ENCODE data around the gene USP6.
"Not testable (repeated sequence)": the region's sequence is repeated elsewhere in the genome, so short reads cannot be mapped to it uniquely, and the experiment has no call there.

USP6 gene

GRCh38 chr17:5115673-5116651 is at the start of gene USP6:
Gene USP6 (plus strand): TSS chr17:5116032. CDS start chr17:5130368, 14,336 bp downstream.
- DNase-seq = no peak

DNA sequence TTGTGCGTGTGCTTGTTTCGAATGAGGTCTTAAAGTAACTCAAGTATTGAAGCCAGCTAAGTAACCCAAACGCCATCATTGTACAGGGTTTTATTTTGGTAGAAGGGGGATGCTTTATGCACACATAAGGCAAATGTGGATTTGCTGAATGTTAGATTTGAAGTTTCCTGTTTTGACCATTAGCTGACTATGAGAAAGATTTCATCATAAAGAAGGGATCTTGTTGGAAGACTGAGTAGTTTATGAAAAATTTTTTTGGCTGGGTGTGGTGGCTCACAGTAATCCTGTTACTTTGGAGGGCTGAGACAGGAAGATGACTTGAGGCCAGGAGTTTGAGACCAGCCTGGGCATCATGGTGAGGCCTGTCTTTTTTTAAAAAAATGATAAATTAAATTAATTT is 47.6 kb upstream of the USP6 start:
- DNase-seq = no peak

DNA sequence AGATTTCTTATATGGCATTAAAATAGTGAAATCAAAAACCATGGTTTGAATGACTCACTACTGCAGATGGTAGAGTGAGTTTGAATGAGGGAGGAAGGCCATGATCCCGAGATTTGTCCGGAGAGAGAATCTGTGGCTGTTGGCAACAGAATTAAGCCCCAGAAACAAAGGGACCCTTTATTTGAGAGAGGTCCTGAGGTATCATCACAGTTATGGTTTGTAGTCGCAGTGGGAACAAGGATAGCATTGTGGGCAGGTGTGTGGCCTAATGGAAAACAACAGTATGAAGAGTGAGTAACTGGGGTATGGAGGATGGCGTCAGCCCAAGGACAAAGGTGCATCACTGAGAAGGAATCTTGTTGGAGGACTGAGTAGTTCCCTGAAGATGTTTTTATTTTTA is 46.1 kb upstream of the USP6 start:
- DNase-seq = no peak

DNA sequence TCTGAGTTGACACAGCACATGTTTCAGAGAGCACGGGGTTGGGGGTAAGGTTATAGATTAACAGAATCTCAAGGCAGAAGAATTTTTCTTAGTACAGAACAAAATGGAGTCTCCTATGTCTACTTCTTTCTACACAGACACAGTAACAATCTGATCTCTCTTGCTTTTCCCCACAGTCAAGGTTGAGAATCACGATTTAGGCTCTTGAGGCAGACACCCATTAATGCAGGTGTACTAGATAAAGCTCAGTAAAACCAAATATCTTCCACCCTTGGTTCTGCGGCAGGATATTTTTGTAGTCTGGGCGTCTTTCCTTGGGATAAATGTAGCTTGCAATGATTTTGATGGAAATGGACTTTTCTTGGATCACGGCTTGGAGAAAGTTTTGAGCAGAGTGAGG is 40.4 kb upstream of the USP6 start:
- not testable (repeated sequence) for DNase-seq

GRCh38 chr17:5077275-5077674 is 38.6 kb upstream of the USP6 start:
- not testable (repeated sequence) for DNase-seq

- no peak for DNase-seq
Measured at GRCh38 chr17:5077781-5078105, 38.1 kb upstream of the USP6 start.

GRCh38 chr17:5078106-5079028 is 37.5 kb upstream of the USP6 start, which contains the start of gene ZFP3:
Gene ZFP3 (plus strand): TSS chr17:5078467. CDS start chr17:5091505, 13,038 bp downstream.
- peak; percentile 74 for DNase-seq

- DNase-seq = no peak
Measured at GRCh38 chr17:5080591-5080990, 35.2 kb upstream of the USP6 start.

DNA sequence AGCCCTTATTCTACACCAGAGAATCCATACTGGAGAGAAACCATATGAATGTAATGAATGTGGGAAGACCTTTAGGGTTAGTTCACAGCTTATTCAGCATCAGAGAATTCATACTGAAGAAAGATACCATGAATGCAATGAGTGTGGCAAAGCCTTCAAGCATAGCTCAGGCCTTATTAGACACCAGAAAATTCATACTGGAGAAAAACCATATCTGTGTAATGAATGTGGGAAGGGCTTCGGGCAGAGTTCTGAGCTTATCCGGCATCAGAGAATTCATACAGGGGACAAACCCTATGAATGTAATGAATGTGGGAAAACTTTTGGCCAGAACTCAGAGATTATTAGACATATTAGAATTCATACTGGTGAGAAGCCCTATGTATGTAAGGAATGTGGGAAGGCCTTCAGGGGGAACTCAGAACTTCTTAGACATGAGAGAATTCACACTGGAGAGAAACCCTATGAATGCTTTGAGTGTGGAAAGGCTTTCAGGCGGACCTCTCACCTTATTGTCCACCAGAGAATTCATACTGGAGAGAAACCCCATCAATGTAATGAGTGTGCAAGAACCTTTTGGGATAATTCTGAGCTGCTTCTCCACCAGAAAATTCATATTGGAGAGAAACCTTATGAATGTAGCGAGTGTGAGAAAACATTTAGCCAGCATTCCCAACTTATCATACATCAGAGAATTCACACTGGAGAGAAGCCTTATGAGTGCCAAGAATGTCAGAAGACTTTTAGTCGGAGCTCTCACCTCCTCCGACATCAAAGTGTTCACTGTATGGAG is 23.4 kb upstream of the USP6 start:
- no peak for DNase-seq

- no peak for DNase-seq
Measured at GRCh38 chr17:5096731-5097100, 19.1 kb upstream of the USP6 start.

- DNase-seq = no peak
Measured at GRCh38 chr17:5097101-5097834, 18.6 kb upstream of the USP6 start.

GRCh38 chr17:5099271-5099670 is 16.6 kb upstream of the USP6 start:
- DNase-seq = no peak

GRCh38 chr17:5100832-5101231 is 15.0 kb upstream of the USP6 start:
- DNase-seq = no peak

DNA sequence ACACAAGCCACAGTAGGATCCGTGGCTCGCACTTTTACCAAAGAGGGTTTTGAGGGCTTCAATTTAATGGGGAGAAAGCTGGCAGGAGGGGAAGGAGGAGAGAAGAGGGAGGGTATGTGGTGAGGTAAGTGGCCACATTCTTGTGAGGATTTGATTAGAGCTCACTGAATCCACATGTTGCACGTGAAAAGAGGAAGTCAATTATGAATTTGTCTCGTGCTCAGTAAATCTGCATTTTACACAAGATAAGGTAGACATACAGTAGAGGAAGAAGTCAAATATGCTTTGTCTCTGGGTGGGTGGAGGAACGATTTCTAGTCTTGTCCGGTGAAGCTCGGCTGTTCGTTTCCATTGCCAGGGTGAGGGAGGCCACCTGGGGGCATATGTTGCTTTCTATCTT is 5.0 kb upstream of the USP6 start:
- no peak for DNase-seq

- DNase-seq = peak; percentile 88
Measured at GRCh38 chr17:5111402-5112204, 4.2 kb upstream of the USP6 start, which contains the start of gene ZNF232. Gene ZNF232 (minus strand): TSS chr17:5111878. CDS start chr17:5111822, 56 bp downstream.

GRCh38 chr17:5118219-5118618 is 2.4 kb downstream of the USP6 start:
- no peak for DNase-seq

DNA sequence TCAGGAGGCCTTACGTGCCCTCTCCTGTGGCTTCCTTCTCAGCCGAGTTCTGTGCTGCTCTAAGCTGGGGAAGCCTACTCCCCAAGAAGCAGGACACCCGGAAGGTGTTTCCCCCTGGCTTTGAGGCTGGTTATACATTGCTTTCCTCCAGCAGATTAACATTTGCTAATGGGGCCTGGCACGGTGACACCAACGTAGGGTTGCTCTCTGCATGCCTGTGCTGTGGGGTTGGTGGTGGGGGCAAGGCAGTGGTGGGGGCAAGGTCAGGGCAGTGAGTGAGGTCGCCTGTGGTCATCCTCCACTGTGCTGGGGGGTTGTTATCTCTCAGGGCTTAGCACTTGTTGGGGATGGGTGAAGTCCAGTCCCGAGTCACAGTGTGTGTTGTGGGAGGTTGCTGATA is 4.2 kb downstream of the USP6 start:
- DNase-seq = no peak

DNA sequence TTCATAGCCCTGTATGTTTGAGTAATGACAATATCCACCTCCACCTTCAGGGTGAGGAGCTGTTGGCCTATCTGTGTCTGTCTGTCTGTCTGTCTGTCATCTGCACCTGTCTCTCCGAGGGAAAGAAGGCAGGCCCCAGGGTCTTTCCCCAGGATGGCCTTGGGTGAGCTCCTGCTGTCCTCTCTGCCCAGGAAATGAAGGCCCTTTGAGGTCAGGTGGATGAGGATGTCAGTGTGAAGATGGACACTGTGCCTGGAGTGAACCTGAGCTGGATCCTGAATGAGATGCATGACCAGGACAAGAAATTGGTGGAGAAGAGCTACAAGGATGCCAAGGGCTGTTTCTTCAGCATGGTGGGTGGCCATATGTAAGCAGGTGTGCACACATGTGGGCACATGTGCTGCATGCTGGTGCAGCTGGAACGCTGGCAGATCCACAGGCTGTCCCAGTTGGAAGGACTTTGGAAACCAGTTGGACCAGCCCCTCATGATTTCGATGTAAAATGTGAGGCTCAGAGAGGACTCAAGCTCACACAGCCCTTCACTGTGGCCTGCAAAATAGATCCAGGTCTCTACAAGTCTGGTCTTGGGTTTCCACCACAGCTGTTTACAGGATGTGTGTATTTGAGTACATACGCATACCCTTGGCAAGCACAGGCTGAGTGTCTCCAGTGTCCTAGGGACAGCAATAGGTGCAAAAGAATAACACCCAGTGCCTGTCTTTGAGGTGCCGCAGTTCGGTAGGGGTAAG is 4.8 kb downstream of the USP6 start:
- DNase-seq = not testable (repeated sequence)

DNA sequence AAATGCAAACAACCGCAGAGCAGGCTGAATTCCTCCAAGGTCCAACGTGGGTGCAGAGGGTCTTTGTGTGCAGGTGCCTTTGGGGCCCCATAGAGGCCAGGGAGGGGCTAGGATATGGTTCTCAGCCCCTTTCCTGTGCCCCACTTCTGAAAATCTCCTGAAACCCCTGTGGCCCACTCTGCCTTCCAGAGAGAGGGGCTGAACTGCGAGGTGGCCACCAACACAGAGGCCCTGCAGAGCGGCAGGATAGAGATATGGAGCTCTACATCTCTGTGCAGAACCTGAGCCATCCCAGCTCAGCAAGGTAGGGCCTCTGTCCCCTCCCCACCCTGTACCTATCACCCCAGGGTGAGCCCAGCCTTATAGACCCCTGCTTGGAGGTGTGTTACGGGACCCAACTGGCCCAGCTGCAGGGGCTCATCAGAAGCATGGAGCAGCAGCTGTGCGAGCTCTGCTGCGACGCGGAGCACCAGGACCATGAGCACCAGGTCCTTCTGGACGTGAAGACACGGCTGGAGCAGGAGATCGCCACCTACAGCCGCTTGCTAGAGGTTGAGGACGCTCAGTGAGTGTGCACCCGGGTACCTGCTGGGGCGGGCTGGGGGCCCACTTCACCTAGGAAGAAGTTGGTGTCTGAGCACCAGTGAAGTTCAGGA is 5.5 kb downstream of the USP6 start:
- DNase-seq = no peak

GRCh38 chr17:5122056-5122455 is 6.2 kb downstream of the USP6 start:
- DNase-seq = not testable (repeated sequence)
